HCT116 (cell line): ENCODE data around the gene IMMT. TPM values are rescaled to one million over a fixed set of nuclear protein-coding genes. Genes with fewer than 3 reads are reported as not detected.

ENCODE experiments used
- ATAC-seq: fragments of 200-7000 bp; cut with Tn5 transposase; 2 replicates; pipeline ENCODE4 v1.9.1; 2020; ENCODE audit warnings: mild to moderate bottlenecking, moderate library complexity
- BruUV-seq: library from RNA; stranded (reverse); fragments of 400-500 nt; replicated peaks from 2 replicates; lab custom pipeline; 2021; lab: Mats Ljungman, UMichigan
- CTCF ChIA-PET: fragments of 300-600 bp; sonication (Branson Sonifier 250); formaldehyde crosslinking; loops from one replicate; lab custom pipeline; 2021; ENCODE audit warnings: antibody characterized with exemption; lab: Charles Lee
- POLR2A ChIA-PET: fragments of 300-600, 350-600 bp; sonication (Branson Sonifier 250); formaldehyde crosslinking; loops from one replicate; lab custom pipeline; 2021; ENCODE audit warnings: antibody characterized with exemption; lab: Charles Lee
- RAD21 ChIA-PET, 2 experiments: fragments of 300-600 bp; sonication (Branson Sonifier 250); formaldehyde crosslinking; loops; one replicate each; lab custom pipeline; 2023; ENCODE audit warnings: low total read pairs in 2 of 2; ENCODE audit not compliant: uncharacterized antibody in 2 of 2, unreplicated experiment in 2 of 2, low non-redundant PET in 1 of 2; lab: Charles Lee
- DNase-seq: peaks from one replicate; pipeline ENCODE4 v3.0.0-alpha.2; 2010; ENCODE audit warnings: low read depth, low spot score
- H2AFZ ChIP-seq: fragments of 200-600 bp; shearing (Covaris generic), sonication (generic); 2 replicates; pipeline ENCODE4 v1.6.1; 2017; ENCODE audit warnings: low read depth, mixed run types, mixed read lengths, antibody characterized with exemption, low read length; ENCODE audit not compliant: poor library complexity, severe bottlenecking
- H3K27ac ChIP-seq: 2 replicates; pipeline ENCODE4 v1.5.1; 2012; ENCODE audit warnings: low read depth, low read length
- H3K27me3 ChIP-seq: fragments of 200-600 bp; sonication (generic); 2 replicates; pipeline ENCODE4 v1.6.1; 2016; ENCODE audit warnings: mixed run types, low read length, mixed read lengths; ENCODE audit not compliant: insufficient read depth
- H3K36me3 ChIP-seq, 2 experiments: fragments of 200-500 bp in 1 of 2; fragments of 200-600 bp in 1 of 2; sonication (Bioruptor generic) in 1 of 2; sonication (generic) in 1 of 2; 2 replicates each; pipeline versions ENCODE4 v1.5.1 to v1.6.1; 2014 to 2016; ENCODE audit warnings: low read length in 2 of 2, inconsistent platforms in 1 of 2, mixed read lengths in 1 of 2, mixed run types in 1 of 2; ENCODE audit not compliant: insufficient read depth in 2 of 2, control insufficient read depth in 1 of 2
- H3K4me1 ChIP-seq, 2 experiments: fragments of 200-600 bp in 1 of 2; sonication (generic) in 1 of 2; 2 replicates each; pipeline versions ENCODE4 v1.5.1 to v1.6.1; 2012 to 2017; ENCODE audit warnings: low read length in 2 of 2, inconsistent platforms in 1 of 2, mild to moderate bottlenecking in 1 of 2, mixed read lengths in 1 of 2, mixed run types in 1 of 2, moderate library complexity in 1 of 2; ENCODE audit not compliant: insufficient read depth in 2 of 2, control insufficient read depth in 1 of 2
- H3K4me2 ChIP-seq: fragments of 200-600 bp; sonication (generic); 2 replicates; pipeline ENCODE4 v1.6.1; 2017; ENCODE audit warnings: mixed run types, low read length, mixed read lengths
- H3K4me3 ChIP-seq, 2 experiments: fragments of 200-600 bp in 1 of 2; sonication (generic) in 1 of 2; replicated peaks in 1 of 2; 2 replicates each; pipeline ENCODE4 v1.5.1; 2011 to 2016; ENCODE audit warnings: low read length in 2 of 2, control low read depth in 1 of 2, low read depth in 1 of 2, mild to moderate bottlenecking in 1 of 2, mixed read lengths in 1 of 2, mixed run types in 1 of 2
- H3K79me2 ChIP-seq: fragments of 200-600 bp; sonication (generic); 2 replicates; pipeline ENCODE4 v1.6.1; 2017; ENCODE audit warnings: mild to moderate bottlenecking, mixed run types, low read length, moderate library complexity, mixed read lengths; ENCODE audit not compliant: insufficient read depth
- H3K9ac ChIP-seq: fragments of 200-600 bp; sonication (generic); 2 replicates; pipeline ENCODE4 v1.6.1; 2016; ENCODE audit warnings: low read length, mixed read lengths
- H3K9me2 ChIP-seq: fragments of 200-600 bp; sonication (generic), shearing (Covaris generic); 2 replicates; pipeline ENCODE4 v1.6.1; 2017; ENCODE audit warnings: mixed run types, mild to moderate bottlenecking, moderate library complexity; ENCODE audit not compliant: insufficient read depth
- H3K9me3 ChIP-seq, 2 experiments: fragments of 200-500 bp in 1 of 2; fragments of 200-600 bp in 1 of 2; sonication (Bioruptor generic) in 1 of 2; sonication (generic) in 1 of 2; 2 replicates each; pipeline ENCODE4 v1.6.1; 2014 to 2017; ENCODE audit warnings: low read length in 2 of 2, mixed read lengths in 2 of 2, inconsistent platforms in 1 of 2, low read depth in 1 of 2, mild to moderate bottlenecking in 1 of 2, mixed run types in 1 of 2, moderate library complexity in 1 of 2; ENCODE audit not compliant: control insufficient read depth in 1 of 2, insufficient read depth in 1 of 2
- H4K20me1 ChIP-seq: fragments of 200-600 bp; sonication (generic), shearing (Covaris generic); 2 replicates; pipeline ENCODE4 v1.6.1; 2017; ENCODE audit warnings: mixed run types, mild to moderate bottlenecking, moderate library complexity; ENCODE audit not compliant: insufficient read depth
- POLR2A ChIP-seq: IDR thresholded peaks from 2 replicates; pipeline ENCODE4 v1.7.0; 2011; ENCODE audit warnings: borderline replicate concordance; ENCODE audit not compliant: insufficient read depth, insufficient read length; ENCODE audit errors: extremely low read depth
- RAD21 ChIP-seq: IDR thresholded peaks from 2 replicates; pipeline ENCODE4 v1.6.1; 2012; ENCODE audit warnings: low read depth, mild to moderate bottlenecking
- ZFX ChIP-seq: fragments of 450-650 bp; IDR thresholded peaks from 2 replicates; pipeline ENCODE4 v1.6.1; 2017
- ZNF274 ChIP-seq: fragments of 200-500 bp; sonication (Bioruptor generic); IDR thresholded peaks from 2 replicates; pipeline ENCODE4 v1.6.1; 2014; ENCODE audit warnings: mild to moderate bottlenecking, low read depth, low read length, inconsistent platforms
- intact Hi-C: fragments of 100-400 bp; cut with micrococcal nuclease; formaldehyde crosslinking; loops from 2 replicates; pipeline ENCODE4 v1.10.0; 2022
- total RNA-seq: library from RNA; stranded (reverse); gene quantifications from one replicate; pipeline ENCODE4 v1.2.1, GENCODE V29; 2021; ENCODE audit not compliant: unreplicated experiment
- TF ChIP-seq, protein P1 (sequence below): IDR thresholded peaks from 2 replicates; pipeline ENCODE4 v1.6.1; 2012
- TF ChIP-seq, protein P2 (sequence below), 3 experiments: fragments of 200-600 bp in 1 of 3; sonication (generic) in 1 of 3; IDR thresholded peaks in 2 of 3; conservative IDR thresholded peaks in 1 of 3; 2 replicates each; pipeline ENCODE4 v1.5.1; 2012 to 2017; ENCODE audit warnings: low read depth in 2 of 3, low read length in 2 of 3, antibody characterized with exemption in 1 of 3, borderline replicate concordance in 1 of 3, control low read depth in 1 of 3, mild to moderate bottlenecking in 1 of 3, mixed read lengths in 1 of 3, mixed run types in 1 of 3, moderate library complexity in 1 of 3; ENCODE audit not compliant: insufficient read depth in 1 of 3

IMMT gene
- total RNA-seq, 1 experiment from 2014 or later: 125 TPM

DNA sequence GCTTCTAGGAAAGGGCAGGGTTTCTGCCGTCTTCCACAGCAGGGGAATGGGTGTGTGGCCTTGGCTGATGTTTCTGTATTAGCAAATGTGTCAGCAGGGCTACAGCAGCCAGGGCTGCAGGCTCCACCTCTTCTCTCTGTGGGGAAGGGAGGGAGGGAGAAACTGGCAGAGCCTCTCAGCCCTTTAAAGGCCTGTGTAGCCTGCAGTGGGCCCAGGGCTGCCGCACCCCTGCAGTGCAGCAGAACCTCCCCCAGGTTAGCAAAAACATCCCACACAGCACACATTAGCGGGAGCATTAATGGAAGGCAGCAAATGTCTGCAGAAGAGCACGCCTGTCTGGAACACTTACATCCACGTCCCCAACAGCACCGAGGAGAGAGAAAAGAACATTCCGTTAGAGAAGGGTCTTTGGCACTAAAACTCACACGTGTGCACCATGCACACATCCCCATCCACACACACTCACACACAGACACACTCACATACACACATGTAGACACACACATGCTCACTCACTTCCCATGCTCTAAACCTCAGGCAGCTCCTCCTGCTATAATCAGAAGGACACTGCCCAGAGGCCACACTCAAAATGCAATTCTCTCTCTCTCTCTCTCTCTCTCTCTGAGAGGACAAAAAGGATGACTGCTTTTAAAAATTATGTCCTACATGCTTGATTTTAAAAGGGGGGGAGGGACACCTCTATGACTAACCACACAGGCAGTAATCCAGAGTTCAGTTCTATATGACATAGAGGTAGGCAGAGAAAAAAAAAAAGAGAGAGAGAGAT is 28.1 kb upstream of the IMMT start:
- H4K20me1 ChIP-seq: no peaks in the 10 kb centered on the region
- POLR2A ChIA-PET: interaction anchor here (0.7 kb wide), 1 partner anchor 29 kb away, joined by 3 read pairs; no protein-coding TSS in a partner anchor
- no peak overlapping the region for H3K9ac ChIP-seq
- H3K4me3 ChIP-seq: no peak overlapping the region
- DNase-seq: no peak
- no TSS peak for BruUV-seq
- TF ChIP-seq, protein P1, sequence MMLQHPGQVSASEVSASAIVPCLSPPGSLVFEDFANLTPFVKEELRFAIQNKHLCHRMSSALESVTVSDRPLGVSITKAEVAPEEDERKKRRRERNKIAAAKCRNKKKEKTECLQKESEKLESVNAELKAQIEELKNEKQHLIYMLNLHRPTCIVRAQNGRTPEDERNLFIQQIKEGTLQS: no peak
- TF ChIP-seq, all 23 proteins: peak for 0
- intact Hi-C loops: no loop called here
- RAD21 ChIA-PET: no interaction called here
- H3K27ac ChIP-seq: no peak overlapping the region
- no peaks in the 10 kb centered on the region for H3K36me3 ChIP-seq
- no peak overlapping the region for H3K4me2 ChIP-seq
- CTCF ChIA-PET: no interaction called here
- no peaks in the 10 kb centered on the region for H3K79me2 ChIP-seq
- no peaks in the 10 kb centered on the region for H3K9me3 ChIP-seq
- H3K4me1 ChIP-seq: no peaks in the 10 kb centered on the region
- no peaks in the 10 kb centered on the region for H3K27me3 ChIP-seq
- H3K9me2 ChIP-seq: no peaks in the 10 kb centered on the region
- no peak for ATAC-seq
- H2AFZ ChIP-seq: no peak overlapping the region

GRCh38 chr2:86221066-86221684 is 25.9 kb upstream of the IMMT start:
- Histone ChIP-seq H3K79me2 (no peaks in the 10 kb centered on the region), H3K36me3 (no peaks in the 10 kb centered on the region), H4K20me1 (no peaks in the 10 kb centered on the region), H3K27me3 (no peaks in the 10 kb centered on the region), H3K4me2 (no peak overlapping the region), H2AFZ (no peak overlapping the region), H3K9me2 (no peaks in the 10 kb centered on the region), H3K4me1 (no peaks in the 10 kb centered on the region), H3K9me3 (no peaks in the 10 kb centered on the region), H3K9ac (no peak overlapping the region), H3K27ac (no peak overlapping the region), H3K4me3 (no peak overlapping the region)
- ATAC-seq (peak; percentile 88), DNase-seq (peak; percentile 27)
- POLR2A ChIA-PET: no interaction called here
- intact Hi-C loops: loop anchor here (1.0 kb wide), 1 partner anchor 147 kb away; no protein-coding TSS in a partner anchor
- CTCF ChIA-PET: interaction anchor here (0.8 to 1.8 kb wide), 12 partner anchors 14 to 175 kb away, joined by 3 to 10 read pairs (median 4); partner anchors contain the start of gene IMMT
- RAD21 ChIA-PET: interaction anchor here in 1 of 2 experiments (1.0 to 1.1 kb wide), 2 partner anchors 147 to 176 kb away, joined by 3 read pairs; no protein-coding TSS in a partner anchor
- no TSS peak for BruUV-seq
- TF ChIP-seq ZNF274: no peak
- TF ChIP-seq, protein P2, sequence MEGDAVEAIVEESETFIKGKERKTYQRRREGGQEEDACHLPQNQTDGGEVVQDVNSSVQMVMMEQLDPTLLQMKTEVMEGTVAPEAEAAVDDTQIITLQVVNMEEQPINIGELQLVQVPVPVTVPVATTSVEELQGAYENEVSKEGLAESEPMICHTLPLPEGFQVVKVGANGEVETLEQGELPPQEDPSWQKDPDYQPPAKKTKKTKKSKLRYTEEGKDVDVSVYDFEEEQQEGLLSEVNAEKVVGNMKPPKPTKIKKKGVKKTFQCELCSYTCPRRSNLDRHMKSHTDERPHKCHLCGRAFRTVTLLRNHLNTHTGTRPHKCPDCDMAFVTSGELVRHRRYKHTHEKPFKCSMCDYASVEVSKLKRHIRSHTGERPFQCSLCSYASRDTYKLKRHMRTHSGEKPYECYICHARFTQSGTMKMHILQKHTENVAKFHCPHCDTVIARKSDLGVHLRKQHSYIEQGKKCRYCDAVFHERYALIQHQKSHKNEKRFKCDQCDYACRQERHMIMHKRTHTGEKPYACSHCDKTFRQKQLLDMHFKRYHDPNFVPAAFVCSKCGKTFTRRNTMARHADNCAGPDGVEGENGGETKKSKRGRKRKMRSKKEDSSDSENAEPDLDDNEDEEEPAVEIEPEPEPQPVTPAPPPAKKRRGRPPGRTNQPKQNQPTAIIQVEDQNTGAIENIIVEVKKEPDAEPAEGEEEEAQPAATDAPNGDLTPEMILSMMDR (IDR thresholded peaks at IDR 0.05 in 2 of 3, conservative IDR thresholded peaks at IDR 0.05 in 1 of 3; ENCODE audit: borderline replicate concordance in 1 of 3, insufficient read depth in 1 of 3, low read depth in 2 of 3, low read length in 2 of 3): peak; percentile 87 to 97 (median 87)
- TF ChIP-seq ZFX: no peak
- peak; percentile 84 for TF ChIP-seq RAD21
- no peak for TF ChIP-seq POLR2A
